Stimulated activated CD8-positive, alpha-beta memory T cell treated with anti-CD3 and anti-CD28 coated beads, Interleukin-2, amount 100 ng/mL, for 48 hours (primary cell): Measurements from ENCODE around the gene USF1.
"Not testable (repeated sequence)": the region's sequence is repeated elsewhere in the genome, so short reads cannot be mapped to it uniquely, and the experiment has no call there.

Source experiments
- DNase-seq, 2 donors: peaks; one replicate each; pipeline ENCODE4 v3.0.0-alpha.2; 2020; ENCODE audit warnings: low read depth in 2 of 2

The USF1 gene

GRCh38 chr1:161048949-161049722 lies 3.4 kb upstream of the USF1 start:
- DNase-seq: no peak

- DNase-seq: no peak
Measured at GRCh38 chr1:161047436-161048420, 2.0 kb upstream of the USF1 start.

- no peak for DNase-seq
Measured at GRCh38 chr1:161046605-161047228, 940 bp upstream of the USF1 start.

GRCh38 chr1:161044908-161045735 lies 655 bp downstream of the USF1 start:
- peak in 1 of 2 donors; percentile 54 for DNase-seq

GRCh38 chr1:161044535-161044907 lies 1.3 kb downstream of the USF1 start:
- no peak for DNase-seq

- DNase-seq: no peak
Measured at GRCh38 chr1:161039546-161039945, 6.2 kb downstream of the USF1 start.

DNA sequence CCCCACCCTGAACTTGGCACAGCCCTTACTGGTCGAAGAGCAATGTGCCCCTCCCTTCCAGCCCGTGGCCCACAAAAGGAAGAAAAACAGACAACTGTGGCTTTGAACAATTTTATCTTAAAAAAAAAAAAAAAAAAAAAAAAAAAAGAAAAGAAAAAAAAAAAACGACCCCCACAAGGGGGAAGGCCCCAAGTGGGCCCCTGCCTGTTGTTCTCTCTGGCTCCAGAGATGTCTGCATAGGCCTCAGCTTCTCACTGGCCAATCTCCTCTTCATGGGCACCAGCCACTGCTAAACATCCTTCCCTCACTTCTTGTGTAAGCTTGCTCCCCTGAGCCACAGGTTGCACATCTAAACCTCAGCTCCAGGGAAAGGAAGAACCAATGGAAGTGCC lies 6.6 kb downstream of the USF1 start:
- no peak for DNase-seq

DNA sequence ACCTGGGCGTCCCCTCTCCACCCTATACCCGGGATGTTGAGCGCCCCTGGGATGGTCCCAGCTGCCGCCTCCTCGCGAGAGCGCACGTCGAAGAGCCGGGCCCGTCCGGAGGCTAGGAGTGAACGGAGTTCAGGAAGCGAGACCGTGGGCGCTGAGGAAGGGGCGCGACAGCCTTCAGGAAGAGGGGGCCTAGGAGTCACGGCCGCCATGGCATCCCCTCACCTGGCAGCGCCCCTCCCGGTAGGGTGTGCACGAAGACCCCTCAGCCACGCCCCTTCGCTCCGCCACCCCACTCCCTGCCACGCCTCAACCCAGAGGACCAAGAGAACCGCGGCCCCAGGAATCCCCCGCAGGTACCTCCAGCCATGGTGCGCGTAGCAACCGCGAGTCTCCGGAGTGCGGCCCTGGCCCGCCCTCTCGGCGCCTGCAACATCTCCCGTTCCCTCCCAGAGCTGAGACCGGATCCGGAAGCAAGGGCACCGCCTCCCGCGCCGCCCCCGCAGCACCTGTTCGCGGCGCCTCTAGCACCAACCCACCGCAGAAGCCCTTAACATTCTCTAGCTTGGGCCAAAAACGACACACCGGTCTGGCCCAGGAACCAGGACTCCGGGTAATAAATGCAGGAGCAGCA lies 7.1 kb downstream of the USF1 start, which contains the start of gene TSTD1:
Gene TSTD1, minus strand, starts transcription at position 442 of the 631 bp plus-strand sequence. Its CDS starts 75 bp downstream, at position 367.
- DNase-seq: peak; percentile 78 to 81

DNA sequence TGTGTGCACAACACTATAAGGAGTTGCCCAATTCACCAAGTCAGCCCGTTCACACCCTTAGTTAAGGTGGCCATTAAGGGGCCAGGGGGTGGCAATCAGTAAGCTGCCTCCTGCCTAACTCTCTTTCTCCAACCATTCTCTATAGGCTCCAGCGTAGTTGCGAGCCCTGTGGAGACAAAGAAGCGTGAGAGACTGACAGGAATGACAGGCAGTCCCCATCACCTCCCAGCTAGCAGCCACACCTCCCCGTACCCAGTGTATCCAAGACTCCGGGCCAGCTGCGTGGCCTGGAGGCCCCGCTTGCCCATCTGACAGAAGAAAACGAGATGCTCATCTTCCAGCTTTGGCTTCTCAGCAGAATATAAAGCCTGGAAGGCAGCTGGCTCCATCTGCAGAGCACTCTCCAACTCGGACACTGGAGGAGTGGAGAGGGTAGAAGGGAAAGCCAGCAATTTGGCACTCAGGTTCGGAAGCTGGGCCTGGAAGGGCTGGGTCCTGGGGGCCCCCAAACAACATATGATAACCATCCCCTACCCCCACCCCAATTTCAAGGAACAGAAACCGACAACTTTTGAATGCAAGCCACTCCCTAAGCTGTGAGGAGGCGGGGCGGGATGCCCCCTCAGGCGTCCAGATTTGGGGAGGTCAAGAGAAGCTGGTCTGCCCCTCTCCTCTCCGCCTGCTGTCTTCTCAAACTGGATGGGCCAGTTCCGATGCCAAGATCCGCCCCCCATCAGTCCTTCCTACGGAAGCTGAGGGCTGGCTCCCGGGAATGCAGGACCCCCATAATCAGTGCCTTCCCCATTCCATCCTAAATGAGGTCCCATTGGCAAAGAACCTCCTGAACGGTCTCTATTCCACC lies 7.9 kb downstream of the USF1 start:
- no peak for DNase-seq

- no peak for DNase-seq
Measured at GRCh38 chr1:161033751-161034150, 12.0 kb downstream of the USF1 start.

GRCh38 chr1:161032409-161032808 lies 13.4 kb downstream of the USF1 start:
- no peak for DNase-seq

DNA sequence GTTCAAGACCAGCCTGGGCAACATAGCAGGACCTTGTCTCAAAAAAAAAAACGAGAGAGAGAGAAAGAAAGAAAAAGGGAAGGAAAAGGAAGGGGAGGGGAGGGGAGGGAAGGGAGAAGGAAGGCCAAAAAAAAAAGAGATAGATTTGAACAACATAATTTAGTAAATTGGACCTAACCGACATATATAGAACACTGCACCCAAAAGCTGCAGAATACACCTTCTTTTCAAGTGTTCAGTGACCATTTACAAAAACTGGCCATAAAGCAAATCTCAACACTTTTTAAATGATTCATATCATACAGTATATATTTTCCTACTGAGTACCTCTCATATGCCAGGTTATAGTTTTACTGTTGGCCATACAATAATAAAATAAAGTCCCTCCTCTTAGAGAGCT lies 13.9 kb downstream of the USF1 start:
- DNase-seq: no peak

DNA sequence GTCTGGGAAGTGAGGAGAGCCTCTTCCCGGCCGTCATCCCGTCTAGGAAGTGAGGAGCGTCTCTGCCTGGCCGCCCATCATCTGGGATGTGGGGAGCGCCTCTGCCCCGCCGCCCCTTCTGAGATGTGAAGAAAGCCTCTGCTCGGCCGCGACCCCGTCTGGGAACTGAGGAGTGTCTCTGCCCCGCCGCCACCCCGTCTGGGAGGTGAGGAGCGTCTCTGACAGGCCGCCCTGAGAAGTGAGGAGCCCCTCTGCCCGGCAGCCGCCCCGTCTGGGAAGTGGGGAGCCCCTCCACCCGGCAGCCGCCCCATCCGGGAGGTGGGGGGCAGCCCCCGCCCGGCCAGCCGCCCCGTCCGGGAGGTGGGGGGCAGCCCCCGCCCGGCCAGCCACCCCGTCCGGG lies 16.3 kb downstream of the USF1 start:
- not testable (repeated sequence) for DNase-seq

DNA sequence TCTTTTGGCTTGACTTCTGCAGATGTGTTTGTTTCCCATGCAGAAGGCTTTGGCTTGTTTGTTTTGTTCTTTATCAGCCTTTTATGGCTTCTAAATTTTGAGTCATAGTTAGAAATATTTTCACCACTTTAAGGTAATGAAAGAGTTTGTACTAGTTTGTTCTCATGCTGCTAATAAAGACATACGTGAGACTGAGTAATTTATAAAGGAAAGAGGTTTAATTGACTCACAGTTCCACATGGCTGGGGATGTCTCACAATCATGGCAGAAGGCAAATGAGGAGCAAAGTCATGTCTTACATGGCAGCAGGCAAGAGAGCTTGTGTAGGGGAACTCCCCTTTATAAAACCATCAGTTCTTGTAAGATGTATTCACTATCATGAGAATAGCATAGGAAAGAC lies 18.8 kb downstream of the USF1 start:
- DNase-seq: not testable (repeated sequence)

DNA sequence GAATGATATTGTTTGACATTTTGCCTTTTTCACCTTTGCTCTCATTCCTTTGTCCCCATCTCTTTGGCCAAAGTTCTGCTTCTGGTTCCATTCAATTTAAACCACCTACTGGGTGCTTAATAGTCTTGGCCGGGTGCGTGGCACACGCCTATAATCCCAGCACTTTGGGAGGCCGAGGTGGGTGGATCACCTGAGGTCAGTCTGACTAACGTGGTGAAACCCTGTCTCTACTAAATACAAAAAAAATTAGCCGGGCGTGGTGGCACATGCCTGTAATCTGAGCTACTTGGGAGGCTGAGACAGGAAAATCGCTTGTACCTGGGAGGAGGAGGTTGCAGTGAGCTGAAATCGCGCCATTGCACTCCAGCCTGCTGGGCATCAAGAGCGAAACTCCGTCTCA lies 23.3 kb downstream of the USF1 start:
- not testable (repeated sequence) for DNase-seq

DNA sequence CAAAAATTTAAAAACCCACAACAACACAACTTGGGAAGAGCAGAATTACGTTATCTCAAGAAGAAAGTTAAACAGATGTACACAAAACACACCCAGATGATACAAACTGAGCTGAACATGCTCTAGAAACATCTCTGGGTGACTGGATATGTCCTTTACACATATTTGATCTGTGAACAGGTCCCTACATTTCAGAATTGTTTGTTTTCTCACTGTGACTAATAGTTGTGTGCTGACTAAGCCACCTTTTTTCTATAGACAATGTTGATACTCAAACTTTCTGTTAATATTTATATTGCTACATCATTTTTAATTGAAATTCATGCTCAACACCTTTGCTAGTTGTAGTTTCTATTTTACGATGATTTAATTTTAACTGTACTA lies 23.8 kb downstream of the USF1 start:
- DNase-seq: no peak

DNA sequence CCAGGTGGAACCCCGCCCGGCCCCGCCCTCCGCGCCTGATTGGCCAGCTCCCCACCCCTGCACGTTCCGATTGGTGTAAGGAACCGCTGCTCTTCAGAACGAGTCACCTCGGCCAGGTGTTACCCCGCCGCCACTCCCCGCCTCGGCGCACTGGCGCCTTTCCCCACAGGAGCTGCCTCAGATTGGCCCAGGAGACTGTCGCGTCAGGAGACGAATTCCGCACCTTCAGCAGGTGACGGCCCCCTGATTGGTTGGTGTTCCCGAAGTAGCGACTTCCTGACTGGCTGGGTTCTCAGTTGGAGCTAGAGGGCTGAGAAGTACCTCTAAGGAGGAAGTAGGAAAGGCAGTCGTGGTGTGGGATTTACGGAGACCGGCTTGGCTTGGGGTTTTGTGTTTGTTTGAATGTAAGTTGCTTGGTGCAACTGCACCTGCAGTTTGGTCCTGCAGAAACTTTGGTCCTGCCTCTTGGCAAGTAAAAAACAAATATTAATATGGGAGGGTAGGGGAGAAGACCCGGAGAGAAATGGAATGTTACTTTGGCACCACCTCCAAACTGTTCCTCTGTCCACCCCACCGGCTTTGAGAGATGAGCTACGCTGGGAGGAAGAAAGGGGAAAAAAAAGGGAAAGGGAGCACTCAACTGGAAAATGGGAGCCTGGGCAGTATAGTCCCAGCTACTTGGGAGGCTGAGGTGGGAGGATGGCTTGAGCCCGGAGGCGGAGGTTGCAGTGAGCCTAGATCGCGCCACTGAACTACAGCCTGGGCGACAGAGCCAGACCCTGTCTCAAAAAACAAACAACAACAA lies 24.4 kb downstream of the USF1 start:
- DNase-seq: peak; percentile 75 to 81

DNA sequence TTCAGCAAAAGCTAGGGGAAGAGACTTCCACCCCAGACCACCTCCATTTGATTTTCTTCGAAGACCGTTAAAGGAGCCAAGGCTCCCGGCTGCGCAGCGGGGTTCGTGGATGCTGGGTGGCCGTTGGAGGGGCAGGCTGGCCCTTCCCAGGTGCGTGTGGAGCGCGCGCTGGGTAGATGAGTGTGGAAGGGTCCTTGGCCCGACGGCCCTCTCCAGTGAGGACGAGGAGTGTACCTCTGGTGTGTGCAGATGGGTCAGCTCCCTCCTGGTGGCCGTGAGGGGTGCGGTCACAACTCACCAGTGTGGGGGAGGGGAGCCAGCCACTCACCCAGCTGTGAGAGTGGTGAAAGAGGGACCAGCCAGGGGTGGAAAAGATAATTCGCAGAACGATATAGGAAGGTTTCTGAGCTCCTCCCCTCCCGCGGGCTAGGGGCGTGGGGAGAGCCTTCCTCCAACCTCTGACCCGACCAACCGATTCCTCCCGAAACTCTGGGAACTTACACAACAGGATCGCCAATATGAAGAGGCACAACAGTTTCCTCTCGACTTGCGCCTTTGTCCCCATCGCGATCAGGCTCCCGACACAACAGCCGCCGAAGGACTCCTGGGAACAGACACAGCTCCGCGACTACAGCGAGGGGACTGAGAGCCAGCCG lies 25.1 kb downstream of the USF1 start, which contains the start of gene F11R:
Gene F11R, minus strand, starts transcription at position 644 of the 656 bp plus-strand sequence. Its CDS starts 79 bp downstream, at position 565.
- no peak for DNase-seq
